HepG2 (cell line): Measurements from ENCODE around the gene PELI1. TPM values are rescaled to one million over a fixed set of nuclear protein-coding genes. Genes with fewer than 3 reads are reported as not detected.

ENCODE experiments used
- AGO2 ChIP-seq: fragments of 200-400 bp; formaldehyde crosslinking; optimal IDR thresholded peaks from 2 replicates; pipeline ENCODE3; 2017; ENCODE audit warnings: mild to moderate bottlenecking, low read depth, low read length, moderate library complexity
- ARID4A ChIP-seq: sonication (generic); formaldehyde crosslinking; IDR thresholded peaks from 2 replicates; pipeline ENCODE4 v1.5.0; 2020; ENCODE audit warnings: mild to moderate bottlenecking, missing genetic modification reagents, borderline replicate concordance
- GRHL1 ChIP-seq: sonication (generic); formaldehyde crosslinking; conservative IDR thresholded peaks from 2 replicates; pipeline ENCODE4 v1.8.0; 2022; ENCODE audit warnings: missing genetic modification reagents
- HNRNPUL1 ChIP-seq: fragments of 200-400 bp; formaldehyde crosslinking; IDR thresholded peaks from 2 replicates; pipeline ENCODE4 v1.6.1; 2017; ENCODE audit warnings: low read depth, mild to moderate bottlenecking, low read length, moderate library complexity
- MLXIP ChIP-seq: sonication (generic); formaldehyde crosslinking; IDR thresholded peaks from 2 replicates; pipeline ENCODE4 v1.9.0; 2021; ENCODE audit warnings: missing genetic modification reagents, borderline replicate concordance
- TEAD3 ChIP-seq: optimal IDR thresholded peaks from 2 replicates; pipeline ENCODE3; 2016; ENCODE audit warnings: borderline replicate concordance
- ZFP36 ChIP-seq: fragments of 150-350 bp; IDR thresholded peaks from 2 replicates; pipeline ENCODE4 v1.6.1; 2018; ENCODE audit warnings: borderline replicate concordance, low read length, low read depth; ENCODE audit not compliant: partially characterized antibody
- ZNF180 ChIP-seq: sonication (generic); formaldehyde crosslinking; IDR thresholded peaks from 2 replicates; pipeline ENCODE4 v1.4.0; 2020; ENCODE audit warnings: low read depth, missing genetic modification reagents, borderline replicate concordance
- ZNF232 ChIP-seq: sonication (generic); formaldehyde crosslinking; IDR thresholded peaks from 2 replicates; pipeline ENCODE4 v1.4.0; 2020; ENCODE audit warnings: missing genetic modification reagents, borderline replicate concordance
- ZNF446 ChIP-seq: sonication (generic); formaldehyde crosslinking; IDR thresholded peaks from 2 replicates; pipeline ENCODE4 v1.5.0; 2020; ENCODE audit warnings: mild to moderate bottlenecking, missing genetic modification reagents
- ZNF451 ChIP-seq: sonication (generic); formaldehyde crosslinking; IDR thresholded peaks from 2 replicates; pipeline ENCODE4 v1.5.0; 2020; ENCODE audit warnings: mild to moderate bottlenecking, missing genetic modification reagents
- ZNF570 ChIP-seq: sonication (generic); formaldehyde crosslinking; IDR thresholded peaks from 2 replicates; pipeline ENCODE4 v1.4.0; 2020; ENCODE audit warnings: mild to moderate bottlenecking, missing genetic modification reagents, borderline replicate concordance
- polyA plus RNA-seq, 8 experiments: library from polyadenylated mRNA; depleted of rRNA in 3 of 8; stranded (reverse) in 7 of 8; unstranded in 1 of 8; fragments of >200 nt; fragmentation: Illumina TruSeq in 4 of 8; extraction: Trizol in 4 of 8; gene quantifications; 2 replicates each; pipeline versions ENCODE4 v1.2.1 to v1.2.3, GENCODE V29; 2011 to 2016; ENCODE audit warnings: low read depth in 4 of 8, missing spikeins in 1 of 8, mixed read lengths in 1 of 8; ENCODE audit not compliant: insufficient read depth in 1 of 8
- total RNA-seq, 5 experiments: library from RNA; depleted of rRNA; stranded (reverse); fragments of >200 nt; fragmentation: Illumina TruSeq; extraction: Trizol; gene quantifications; 2 replicates each; pipeline ENCODE4 v1.2.3, GENCODE V29; 2016; ENCODE audit warnings: low read depth in 1 of 5

PELI1 gene
- total and polyA plus RNA-seq, 2 of the 13 experiments (the other 11 are each of a cell fraction or from before 2014, with no cell fraction given): 12.5 to 16.2 TPM

- TF ChIP-seq ZNF180 (CRISPR knock-in tag): no peak
- TF ChIP-seq ZNF446 (CRISPR knock-in tag): no peak
- TF ChIP-seq TEAD3 (CRISPR knock-in tag): peak; percentile 71
- no peak for TF ChIP-seq ZNF232
- TF ChIP-seq ARID4A (CRISPR knock-in tag): no peak
- TF ChIP-seq GRHL1 (CRISPR knock-in tag): no peak
- TF ChIP-seq MLXIP (CRISPR knock-in tag): no peak
- TF ChIP-seq HNRNPUL1: no peak
- no peak for TF ChIP-seq AGO2
- no peak for TF ChIP-seq ZNF451 (CRISPR knock-in tag)
- no peak for TF ChIP-seq ZFP36
- no peak for TF ChIP-seq ZNF570
Observed at GRCh38 chr2:64049633-64050220, 94.5 kb downstream of the PELI1 start (continued).
